PFSK-1 (cell line): Measurements from ENCODE around the gene ASF1B.

Experiments
- FOXP2 ChIP-seq: optimal IDR thresholded peaks from 2 replicates; pipeline ENCODE3; 2011; ENCODE audit warnings: borderline replicate concordance, control low read depth, inconsistent platforms; ENCODE audit not compliant: insufficient read depth; ENCODE audit errors: extremely low read length, extremely low read depth
- POLR2AphosphoS5 ChIP-seq: IDR thresholded peaks from 2 replicates; pipeline ENCODE4 v1.6.1; 2012; ENCODE audit warnings: low read depth, mild to moderate bottlenecking, control low read depth, low read length, moderate library complexity
- SIN3A ChIP-seq: IDR thresholded peaks from 2 replicates; pipeline ENCODE4 v1.6.1; 2012; ENCODE audit warnings: mild to moderate bottlenecking, low read length, moderate library complexity, borderline replicate concordance; ENCODE audit not compliant: insufficient read depth
- TAF1 ChIP-seq: IDR thresholded peaks from 2 replicates; pipeline ENCODE4 v1.6.1; 2012; ENCODE audit warnings: low read length, control low read depth, borderline replicate concordance; ENCODE audit not compliant: insufficient read depth
- TF ChIP-seq, protein P1 (sequence below), 2 experiments: IDR thresholded peaks; 2 replicates each; pipeline versions ENCODE4 v1.6.1 to v1.8.0; 2011 to 2012; ENCODE audit warnings: low read depth in 2 of 2, low read length in 2 of 2, control low read depth in 1 of 2, inconsistent platforms in 1 of 2, mild to moderate bottlenecking in 1 of 2, moderate library complexity in 1 of 2; ENCODE audit not compliant: insufficient read depth in 1 of 2

The ASF1B gene

DNA sequence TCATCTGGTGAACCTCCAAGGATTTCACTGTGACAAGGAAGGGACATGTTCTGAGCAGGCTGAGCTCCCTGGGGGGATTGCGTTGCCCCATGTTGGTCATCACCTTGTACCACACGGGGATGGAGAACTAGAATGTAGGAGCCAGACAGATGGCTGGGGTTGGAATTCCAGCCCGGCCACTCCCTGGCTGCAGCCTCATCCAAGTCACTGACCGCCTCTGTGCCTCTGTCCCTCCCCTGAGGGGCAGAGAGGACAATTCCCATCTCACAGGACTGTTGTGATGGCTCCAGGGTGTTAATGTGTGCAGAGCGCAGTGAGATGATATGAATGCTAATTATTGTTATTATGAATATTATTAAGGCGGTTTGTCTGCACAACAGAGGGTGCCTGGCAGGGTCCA lies 45.5 kb upstream of the ASF1B start:
- TF ChIP-seq TAF1, result no peak
- TF ChIP-seq POLR2AphosphoS5, result no peak
- TF ChIP-seq FOXP2, result no peak
- TF ChIP-seq SIN3A, result no peak
- TF ChIP-seq, protein P1, sequence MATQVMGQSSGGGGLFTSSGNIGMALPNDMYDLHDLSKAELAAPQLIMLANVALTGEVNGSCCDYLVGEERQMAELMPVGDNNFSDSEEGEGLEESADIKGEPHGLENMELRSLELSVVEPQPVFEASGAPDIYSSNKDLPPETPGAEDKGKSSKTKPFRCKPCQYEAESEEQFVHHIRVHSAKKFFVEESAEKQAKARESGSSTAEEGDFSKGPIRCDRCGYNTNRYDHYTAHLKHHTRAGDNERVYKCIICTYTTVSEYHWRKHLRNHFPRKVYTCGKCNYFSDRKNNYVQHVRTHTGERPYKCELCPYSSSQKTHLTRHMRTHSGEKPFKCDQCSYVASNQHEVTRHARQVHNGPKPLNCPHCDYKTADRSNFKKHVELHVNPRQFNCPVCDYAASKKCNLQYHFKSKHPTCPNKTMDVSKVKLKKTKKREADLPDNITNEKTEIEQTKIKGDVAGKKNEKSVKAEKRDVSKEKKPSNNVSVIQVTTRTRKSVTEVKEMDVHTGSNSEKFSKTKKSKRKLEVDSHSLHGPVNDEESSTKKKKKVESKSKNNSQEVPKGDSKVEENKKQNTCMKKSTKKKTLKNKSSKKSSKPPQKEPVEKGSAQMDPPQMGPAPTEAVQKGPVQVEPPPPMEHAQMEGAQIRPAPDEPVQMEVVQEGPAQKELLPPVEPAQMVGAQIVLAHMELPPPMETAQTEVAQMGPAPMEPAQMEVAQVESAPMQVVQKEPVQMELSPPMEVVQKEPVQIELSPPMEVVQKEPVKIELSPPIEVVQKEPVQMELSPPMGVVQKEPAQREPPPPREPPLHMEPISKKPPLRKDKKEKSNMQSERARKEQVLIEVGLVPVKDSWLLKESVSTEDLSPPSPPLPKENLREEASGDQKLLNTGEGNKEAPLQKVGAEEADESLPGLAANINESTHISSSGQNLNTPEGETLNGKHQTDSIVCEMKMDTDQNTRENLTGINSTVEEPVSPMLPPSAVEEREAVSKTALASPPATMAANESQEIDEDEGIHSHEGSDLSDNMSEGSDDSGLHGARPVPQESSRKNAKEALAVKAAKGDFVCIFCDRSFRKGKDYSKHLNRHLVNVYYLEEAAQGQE (IDR thresholded peaks at IDR 0.05; ENCODE audit: insufficient read depth in 1 of 2, low read depth in 2 of 2, low read length in 2 of 2), result no peak

DNA sequence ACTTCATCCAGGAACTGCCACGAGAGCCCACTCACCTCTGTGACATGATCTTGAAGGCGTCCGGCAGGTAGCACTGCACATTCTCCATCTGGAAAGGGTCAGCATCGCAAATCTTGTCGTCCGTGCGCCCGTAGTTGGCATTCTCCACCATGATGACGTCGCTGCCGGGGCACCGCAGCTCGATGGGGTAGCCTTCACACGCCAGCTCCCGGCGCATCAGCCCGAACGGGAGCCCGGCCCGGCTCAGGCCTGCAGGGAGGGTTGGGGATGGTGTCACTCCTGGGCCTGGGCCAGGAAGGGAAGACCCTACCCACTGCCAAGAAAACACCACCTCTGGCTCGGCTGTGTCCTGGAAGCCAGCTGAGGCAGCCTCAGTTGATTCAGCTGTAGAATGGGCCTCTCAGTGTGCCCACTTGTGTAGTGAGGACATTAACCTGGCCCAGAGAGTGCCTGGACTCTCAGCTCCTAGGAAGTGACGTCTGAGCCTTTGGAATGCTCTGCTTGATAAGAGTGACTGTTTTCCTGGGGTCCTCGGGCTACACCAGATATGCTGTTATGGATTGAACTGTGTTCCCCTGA lies 41.2 kb upstream of the ASF1B start:
- no peak for TF ChIP-seq TAF1
- no peak for TF ChIP-seq POLR2AphosphoS5
- no peak for TF ChIP-seq SIN3A
- no peak for TF ChIP-seq FOXP2

GRCh38 chr19:14175351-14175792 lies 39.0 kb upstream of the ASF1B start:
- TF ChIP-seq TAF1 (no peak), SIN3A (no peak)
- TF ChIP-seq, protein P1 (IDR thresholded peaks at IDR 0.05; ENCODE audit: insufficient read depth in 1 of 2, low read depth in 2 of 2, low read length in 2 of 2), result no peak

GRCh38 chr19:14174883-14175282 lies 38.5 kb upstream of the ASF1B start:
- TF ChIP-seq POLR2AphosphoS5 (no peak), FOXP2 (no peak), TAF1 (no peak), SIN3A (no peak)
- TF ChIP-seq, protein P1 (IDR thresholded peaks at IDR 0.05; ENCODE audit: insufficient read depth in 1 of 2, low read depth in 2 of 2, low read length in 2 of 2), result no peak

DNA sequence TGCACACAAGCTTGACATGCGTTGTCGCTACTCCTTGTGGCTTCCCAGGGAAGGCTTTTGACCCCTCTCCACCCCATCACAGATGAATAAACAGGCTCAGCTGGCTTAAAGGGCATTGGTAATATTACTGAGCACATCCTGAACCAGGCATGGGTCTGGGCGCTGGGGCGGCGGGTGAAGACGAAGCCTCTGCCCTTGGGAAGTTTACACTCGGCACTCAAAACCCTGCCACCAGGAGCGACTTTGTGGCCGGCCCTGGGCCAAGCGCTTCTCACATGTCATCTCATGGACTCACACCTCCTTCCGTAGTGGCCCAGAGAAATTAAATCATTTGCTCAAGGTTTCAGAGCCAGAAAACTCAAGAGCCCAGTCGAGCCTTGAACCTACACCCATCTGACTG lies 32.6 kb upstream of the ASF1B start:
- no peak for TF ChIP-seq POLR2AphosphoS5
- TF ChIP-seq, protein P1 (IDR thresholded peaks at IDR 0.05; ENCODE audit: insufficient read depth in 1 of 2, low read depth in 2 of 2, low read length in 2 of 2), result no peak
- no peak for TF ChIP-seq SIN3A
- no peak for TF ChIP-seq TAF1
- no peak for TF ChIP-seq FOXP2
